Measurements from ENCODE around the gene MPI. TPM values are rescaled to one million over a fixed set of nuclear protein-coding genes. Genes with fewer than 3 reads are reported as not detected.
"Not testable (repeated sequence)": the region's sequence is repeated elsewhere in the genome, so short reads cannot be mapped to it uniquely, and the experiment has no call there.

The MPI gene
- total RNA-seq, 6 experiments from 2014 or later = 32.3 to 43.0 (median 35.4) TPM

GRCh38 chr15:74892931-74893330, 3.1 kb downstream of the MPI start:
- Mint-ChIP-seq H3K4me3 (no peak overlapping the region), H3K9me3 (no peaks in the 10 kb centered on the region), H3K36me3 (ENCODE audit: low read depth) (peaks cover 13% of the 10 kb centered on the region; the same call in 1 of the 2 replicates), H3K27me3 (ENCODE audit: insufficient read depth) (peaks cover 5% of the 10 kb centered on the region; the same call in 1 of the 2 replicates), H3K4me1 (ENCODE audit: low read depth) (peaks cover 28% of the 10 kb centered on the region), H3K27ac (no peak overlapping the region)
- DNase-seq = no peak
- no peak for TF ChIP-seq CTCF (IDR thresholded peaks at IDR 0.05)

- H3K9me3 Mint-ChIP-seq = no peaks in the 10 kb centered on the region
- peaks cover 13% of the 10 kb centered on the region; the same call in 1 of the 2 replicates for H3K36me3 Mint-ChIP-seq (ENCODE audit: low read depth)
- peaks cover 28% of the 10 kb centered on the region for H3K4me1 Mint-ChIP-seq (ENCODE audit: low read depth)
- DNase-seq = no peak
- H3K4me3 Mint-ChIP-seq = no peak overlapping the region
- peaks cover 5% of the 10 kb centered on the region; the same call in 1 of the 2 replicates for H3K27me3 Mint-ChIP-seq (ENCODE audit: insufficient read depth)
- TF ChIP-seq CTCF (IDR thresholded peaks at IDR 0.05) = no peak
- H3K27ac Mint-ChIP-seq = no peak overlapping the region
Observed at GRCh38 chr15:74893627-74894026, 3.8 kb downstream of the MPI start.

GRCh38 chr15:74894383-74894782, 4.5 kb downstream of the MPI start:
- not testable (repeated sequence) for H3K27me3 Mint-ChIP-seq (ENCODE audit: insufficient read depth); H3K9me3 Mint-ChIP-seq; DNase-seq; H3K27ac Mint-ChIP-seq; H3K4me3 Mint-ChIP-seq
- Mint-ChIP-seq H3K36me3 (ENCODE audit: low read depth) (peaks cover 13% of the 10 kb centered on the region), H3K4me1 (ENCODE audit: low read depth) (peaks cover 22% of the 10 kb centered on the region)

- Mint-ChIP-seq H3K27ac (no peak overlapping the region), H3K4me3 (no peak overlapping the region), H3K9me3 (no peaks in the 10 kb centered on the region), H3K4me1 (ENCODE audit: low read depth) (peaks cover 9% of the 10 kb centered on the region), H3K27me3 (ENCODE audit: insufficient read depth) (0 out of 2 replicates have a peak, but pooled peaks cover 3% of the 10 kb centered on the region), H3K36me3 (ENCODE audit: low read depth) (peaks cover 20% of the 10 kb centered on the region)
- no peak for DNase-seq
- no peak for TF ChIP-seq CTCF (IDR thresholded peaks at IDR 0.05)
Observed at GRCh38 chr15:74895830-74896229, 6.0 kb downstream of the MPI start.

- Mint-ChIP-seq H3K27me3 (ENCODE audit: insufficient read depth) (0 out of 2 replicates have a peak, but pooled peaks cover 3% of the 10 kb centered on the region), H3K27ac (no peak overlapping the region)
- TF ChIP-seq CTCF (IDR thresholded peaks at IDR 0.05) = no peak
Observed at GRCh38 chr15:74896316-74896715, 6.5 kb downstream of the MPI start.

GRCh38 chr15:74897300-74897701, 7.5 kb downstream of the MPI start:
- H3K4me1 Mint-ChIP-seq (ENCODE audit: low read depth) = peaks cover 8% of the 10 kb centered on the region
- 0 out of 2 replicates have a peak, but pooled peaks cover 3% of the 10 kb centered on the region for H3K27me3 Mint-ChIP-seq (ENCODE audit: insufficient read depth)
- TF ChIP-seq CTCF (IDR thresholded peaks at IDR 0.05) = no peak
- H3K27ac Mint-ChIP-seq = no peak overlapping the region
- H3K4me3 Mint-ChIP-seq = no peak overlapping the region
- peaks cover 20% of the 10 kb centered on the region for H3K36me3 Mint-ChIP-seq (ENCODE audit: low read depth)
- no peaks in the 10 kb centered on the region for H3K9me3 Mint-ChIP-seq
- no peak for DNase-seq

More at GRCh38 chr15:74896316-74896715, 6.5 kb downstream of the MPI start:
- peaks cover 20% of the 10 kb centered on the region for H3K36me3 Mint-ChIP-seq (ENCODE audit: low read depth)
- H3K4me3 Mint-ChIP-seq = no peak overlapping the region
- no peaks in the 10 kb centered on the region for H3K9me3 Mint-ChIP-seq
- peaks cover 8% of the 10 kb centered on the region for H3K4me1 Mint-ChIP-seq (ENCODE audit: low read depth)
- DNase-seq = no peak
